Erythroblast (primary cell): ENCODE data around the gene ASRGL1.

Experiments
- GATA1 ChIP-seq: IDR thresholded peaks from 2 replicates; pipeline ENCODE4 v1.6.1; 2011; ENCODE audit warnings: low read depth, mild to moderate bottlenecking, control low read depth, low read length, moderate library complexity
- POLR2A ChIP-seq: IDR thresholded peaks from 2 replicates; pipeline ENCODE4 v1.6.1; 2011; ENCODE audit warnings: mild to moderate bottlenecking, low read length

- no peak for TF ChIP-seq POLR2A
- no peak for TF ChIP-seq GATA1
Measured at GRCh38 chr11:62410972-62411371, 73.7 kb downstream of the ASRGL1 start.
